CD4-positive, alpha-beta T cell (primary cell): ENCODE results near the gene GIT2. TPM values are rescaled to one million over a fixed set of nuclear protein-coding genes. Genes with fewer than 3 reads are reported as not detected.
A peak's percentile ranks its signal among the peaks of the same experiment; 100 is the strongest.

Source experiments
- ATAC-seq: fragments of 200-7000 bp; cut with Tn5 transposase; one replicate; pipeline ENCODE4 v1.10.0; 2022; ENCODE audit warnings: mild to moderate bottlenecking; ENCODE audit not compliant: poor library complexity
- CTCF ChIA-PET: fragments of 350-600 bp; sonication (Branson Sonifier 250); formaldehyde crosslinking; loops from one replicate; lab custom pipeline; 2021; ENCODE audit warnings: antibody characterized with exemption, inconsistent platforms; lab: Charles Lee
- POLR2A ChIA-PET: fragments of 350-600 bp; sonication (Branson Sonifier 250); formaldehyde crosslinking; loops from one replicate; lab custom pipeline; 2021; ENCODE audit warnings: antibody characterized with exemption, inconsistent platforms; lab: Charles Lee
- DNase-seq, 14 experiments: peaks; one replicate each; pipeline ENCODE4 v3.0.0-alpha.2; 2013 to 2020; ENCODE audit warnings: mixed read lengths in 2 of 14
- H3K27ac ChIP-seq, 2 donors: one replicate each; pipeline versions ENCODE4 v1.5.1 to v1.7.0; 2013; ENCODE audit warnings: low read length in 2 of 2, low read depth in 1 of 2, mild to moderate bottlenecking in 1 of 2
- H3K27me3 ChIP-seq, 2 experiments: 1 replicate in 1 of 2; 2 replicates in 1 of 2; pipeline versions ENCODE4 v1.6.1 to v1.7.0; 2013; ENCODE audit warnings: low read length in 2 of 2, control low read depth in 1 of 2, mild to moderate bottlenecking in 1 of 2, moderate library complexity in 1 of 2; ENCODE audit not compliant: insufficient read depth in 2 of 2, control insufficient read depth in 1 of 2
- H3K36me3 ChIP-seq: one replicate; pipeline ENCODE4 v1.6.1; 2013; ENCODE audit warnings: low read length, control low read depth; ENCODE audit not compliant: insufficient read depth
- H3K4me1 ChIP-seq: one replicate; pipeline ENCODE4 v1.6.1; 2013; ENCODE audit warnings: low read length, control low read depth; ENCODE audit not compliant: insufficient read depth
- H3K4me3 ChIP-seq: one replicate; pipeline ENCODE4 v1.5.1; 2013; ENCODE audit warnings: mild to moderate bottlenecking, low read length, moderate library complexity
- H3K9me3 ChIP-seq, 2 experiments: 1 replicate in 1 of 2; 2 replicates in 1 of 2; pipeline versions ENCODE4 v1.6.1 to v1.7.0; 2013; ENCODE audit warnings: low read length in 2 of 2, mild to moderate bottlenecking in 2 of 2, control low read depth in 1 of 2, moderate library complexity in 1 of 2; ENCODE audit not compliant: control insufficient read depth in 1 of 2, insufficient read depth in 1 of 2
- H3K27ac Mint-ChIP-seq: one replicate; pipeline ENCODE4 v1.8.0; 2020; ENCODE audit warnings: mixed read lengths
- H3K27me3 Mint-ChIP-seq: one replicate; pipeline ENCODE4 v1.8.0; 2021; ENCODE audit warnings: mixed read lengths
- H3K36me3 Mint-ChIP-seq: one replicate; pipeline ENCODE4 v1.8.0; 2021; ENCODE audit warnings: low read depth, mixed read lengths
- H3K4me1 Mint-ChIP-seq: one replicate; pipeline ENCODE4 v1.8.0; 2021; ENCODE audit warnings: low read depth, mixed read lengths
- H3K4me3 Mint-ChIP-seq: one replicate; pipeline ENCODE4 v1.8.0; 2020; ENCODE audit warnings: mild to moderate bottlenecking, mixed read lengths
- H3K9me3 Mint-ChIP-seq: one replicate; pipeline ENCODE4 v1.8.0; 2020; ENCODE audit warnings: mixed read lengths
- CTCF ChIP-seq: fragments of 200-600 bp; IDR thresholded peaks from one replicate; pipeline ENCODE4 v1.8.0; 2022; ENCODE audit warnings: antibody characterized with exemption, mild to moderate bottlenecking
- intact Hi-C, 2 experiments: fragments of 100-400 bp; cut with DNase I in 1 of 2; cut with micrococcal nuclease in 1 of 2; formaldehyde crosslinking; loops; one replicate each; pipeline versions ENCODE4 v1.15.1 to v1.9.0; 2023 to 2025; cut with DNase I, micrococcal nuclease
- total RNA-seq, 174 experiments: library from RNA in 2 of 174; stranded (reverse) in 2 of 174; gene quantifications; one replicate each; pipeline ENCODE4 v1.2.3 and lab custom pipeline; 2021 to 2026

Gene GIT2
- total RNA-seq, 2 experiments from 2014 or later: 68.6 to 70.7 TPM

- no peak overlapping the region for H3K4me3 ChIP-seq
- CTCF ChIA-PET: no interaction called here
- intact Hi-C loops: no loop called here
These were observed 73.1 kb downstream of the GIT2 start for GRCh38 chr12:109923038-109923437.

GRCh38 chr12:109921982-109922381 is 74.2 kb downstream of the GIT2 start:
- Histone ChIP-seq H3K9me3 (no peaks in the 10 kb centered on the region), H3K36me3 (peaks cover 49% of the 10 kb centered on the region), H3K4me1 (no peaks in the 10 kb centered on the region), H3K27me3 (no peaks in the 10 kb centered on the region), H3K4me3 (no peak overlapping the region), H3K27ac (no peak overlapping the region)
- TF ChIP-seq CTCF: no peak
- POLR2A ChIA-PET: interaction anchor here (1.1 kb wide), 1 partner anchor 21 kb away, joined by 4 read pairs; no protein-coding TSS in a partner anchor
- Mint-ChIP-seq H3K27me3 (no peaks in the 10 kb centered on the region), H3K4me1 (no peaks in the 10 kb centered on the region), H3K9me3 (no peaks in the 10 kb centered on the region), H3K27ac (peak overlapping the region; percentile 8), H3K36me3 (peaks cover 43% of the 10 kb centered on the region), H3K4me3 (no peak overlapping the region)
- DNase-seq (no peak), ATAC-seq (no peak)
- intact Hi-C loops: no loop called here
- CTCF ChIA-PET: no interaction called here

More at GRCh38 chr12:109923038-109923437, 73.1 kb downstream of the GIT2 start:
- Histone ChIP-seq H3K27me3 (no peaks in the 10 kb centered on the region), H3K36me3 (peaks cover 39% of the 10 kb centered on the region), H3K9me3 (no peaks in the 10 kb centered on the region), H3K4me1 (no peaks in the 10 kb centered on the region), H3K27ac (no peak overlapping the region)
- no peak for TF ChIP-seq CTCF
- Mint-ChIP-seq H3K36me3 (peaks cover 38% of the 10 kb centered on the region), H3K4me3 (no peak overlapping the region), H3K27ac (no peak overlapping the region), H3K27me3 (no peaks in the 10 kb centered on the region), H3K4me1 (no peaks in the 10 kb centered on the region), H3K9me3 (no peaks in the 10 kb centered on the region)
- POLR2A ChIA-PET: interaction anchor here (0.6 kb wide), 1 partner anchor 22 kb away, joined by 3 read pairs; no protein-coding TSS in a partner anchor
- DNase-seq (no peak), ATAC-seq (no peak)

- no peaks in the 10 kb centered on the region for H3K9me3 Mint-ChIP-seq
- POLR2A ChIA-PET: no interaction called here
- no peaks in the 10 kb centered on the region for H3K4me1 ChIP-seq
- H3K36me3 Mint-ChIP-seq: peaks cover 59% of the 10 kb centered on the region
- H3K4me3 Mint-ChIP-seq: no peak overlapping the region
- H3K27ac ChIP-seq: no peak overlapping the region
- no peak for TF ChIP-seq CTCF
- DNase-seq (no peak), ATAC-seq (no peak)
- no peak overlapping the region for H3K27ac Mint-ChIP-seq
- H3K4me3 ChIP-seq: no peak overlapping the region
- intact Hi-C loops: no loop called here
- no peaks in the 10 kb centered on the region for H3K27me3 ChIP-seq
- no peaks in the 10 kb centered on the region for H3K9me3 ChIP-seq
- H3K27me3 Mint-ChIP-seq: no peaks in the 10 kb centered on the region
- H3K4me1 Mint-ChIP-seq: no peaks in the 10 kb centered on the region
- CTCF ChIA-PET: no interaction called here
- H3K36me3 ChIP-seq: peaks cover 58% of the 10 kb centered on the region
These were observed 75.8 kb downstream of the GIT2 start for GRCh38 chr12:109920261-109920780.
